ENCODE measurements around the gene KCNJ4.
A peak's percentile ranks its signal among the peaks of the same experiment; 100 is the strongest.

KCNJ4 gene

GRCh38 chr22:38469306-38469781, 14.3 kb upstream of the KCNJ4 start:
- DNase-seq = no peak

DNA sequence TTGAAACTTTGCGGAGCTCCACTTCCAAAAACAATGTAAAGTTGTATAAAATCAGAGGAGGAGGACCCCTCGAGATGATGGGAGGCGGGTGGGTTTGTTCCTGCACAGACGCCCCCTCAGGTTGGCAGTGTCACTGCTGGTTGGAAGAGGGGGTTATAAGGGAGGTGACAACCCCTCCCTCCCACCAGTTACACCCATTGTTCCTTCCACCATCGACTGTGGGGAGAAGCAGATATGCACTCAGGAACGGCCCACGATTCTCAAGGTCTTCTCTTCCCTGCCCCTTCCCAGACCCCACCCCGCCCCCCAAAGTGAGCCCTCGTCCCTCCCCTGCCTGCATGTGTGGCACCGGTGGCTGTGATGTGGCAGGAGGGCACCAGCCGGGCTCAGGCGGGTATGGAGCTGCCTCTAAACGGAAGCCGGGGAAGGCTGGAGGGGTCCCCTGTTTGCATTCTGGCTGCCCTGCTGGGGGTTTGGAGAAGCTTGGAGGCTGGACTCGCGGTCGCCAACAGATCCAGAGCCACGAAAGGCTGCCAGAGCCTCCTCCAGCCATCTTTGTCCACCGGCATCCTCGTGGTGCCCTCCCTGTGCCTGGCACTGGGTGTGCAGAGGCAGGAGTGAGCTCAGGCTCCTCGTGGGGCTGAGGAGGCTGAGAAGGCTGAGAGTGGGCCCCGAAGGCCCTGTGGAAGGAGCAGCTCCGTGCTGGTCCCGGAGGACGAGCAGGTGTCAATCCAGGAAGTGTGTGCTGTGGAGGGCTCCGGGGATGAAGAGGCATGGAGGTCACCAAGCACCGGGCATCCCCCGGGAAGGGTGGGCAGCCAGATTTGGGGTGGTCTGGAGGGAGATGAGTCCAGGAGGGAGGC, 13.7 kb upstream of the KCNJ4 start:
- no peak for DNase-seq

DNA sequence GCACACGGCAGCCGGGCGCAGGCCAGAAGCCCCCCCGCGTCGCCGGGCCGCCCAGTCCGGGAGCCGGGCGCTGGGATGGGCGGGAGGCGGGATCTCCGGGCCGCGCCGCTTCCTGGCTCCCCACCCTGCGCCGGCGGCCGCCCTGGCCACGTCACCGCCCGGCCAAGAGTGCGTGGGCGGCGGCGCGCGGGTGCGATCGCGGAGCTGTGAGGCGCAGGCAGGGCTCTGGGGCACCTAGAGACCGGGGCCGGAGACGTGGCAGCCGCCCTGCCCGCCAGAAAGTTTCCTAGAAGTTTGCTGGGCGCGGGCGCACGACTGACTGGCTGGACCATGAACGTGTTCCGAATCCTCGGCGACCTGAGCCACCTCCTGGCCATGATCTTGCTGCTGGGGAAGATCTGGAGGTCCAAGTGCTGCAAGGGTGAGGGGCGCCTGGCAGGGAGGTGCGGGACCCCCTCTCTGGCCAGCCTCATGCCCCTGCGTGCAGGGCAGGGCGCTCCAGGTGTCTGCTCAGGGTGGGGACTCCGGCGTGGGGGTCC, 13.0 kb upstream of the KCNJ4 start, which contains the start of gene KDELR3:
Gene KDELR3 (plus strand): TSS at position 193 of the 539 bp plus-strand sequence. CDS start 138 bp downstream, at position 331.
- DNase-seq = no peak

GRCh38 chr22:38467438-38467903, 12.5 kb upstream of the KCNJ4 start:
- no peak for DNase-seq

GRCh38 chr22:38465673-38466490, 10.9 kb upstream of the KCNJ4 start:
- no peak for DNase-seq

DNA sequence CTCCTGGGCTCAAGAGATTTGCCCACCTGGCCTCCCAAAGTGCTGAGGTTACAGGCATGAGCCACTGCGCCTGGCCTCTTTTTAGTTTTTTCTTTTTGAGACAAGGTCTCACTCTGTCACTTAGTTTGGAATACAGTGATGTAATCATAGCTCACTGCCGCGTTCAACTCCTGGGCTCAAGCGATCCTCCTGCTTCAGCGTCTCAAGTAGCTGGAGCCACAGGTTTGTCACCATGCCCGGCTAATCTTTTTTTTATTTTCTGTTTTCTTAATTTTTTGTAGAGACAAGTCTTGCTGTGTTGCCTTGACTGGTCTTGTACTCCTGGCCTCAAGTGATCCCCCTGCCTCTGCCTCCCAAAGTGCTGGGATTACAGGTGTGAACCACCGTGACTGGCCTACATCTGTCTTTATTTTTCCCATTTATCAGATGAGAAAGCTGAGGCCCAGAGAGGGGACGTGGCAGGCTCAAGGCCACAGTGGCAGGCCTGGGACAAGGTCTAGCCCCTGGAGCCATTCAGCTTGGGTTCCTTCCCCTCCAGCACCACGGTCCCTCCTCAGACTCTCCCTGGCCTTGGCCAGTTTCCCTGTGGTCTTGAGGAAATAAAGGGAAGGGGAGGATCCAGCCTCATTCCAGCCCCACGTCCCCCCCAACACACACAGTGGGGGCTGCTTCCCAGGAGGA, 10.1 kb upstream of the KCNJ4 start:
- no peak for DNase-seq

DNA sequence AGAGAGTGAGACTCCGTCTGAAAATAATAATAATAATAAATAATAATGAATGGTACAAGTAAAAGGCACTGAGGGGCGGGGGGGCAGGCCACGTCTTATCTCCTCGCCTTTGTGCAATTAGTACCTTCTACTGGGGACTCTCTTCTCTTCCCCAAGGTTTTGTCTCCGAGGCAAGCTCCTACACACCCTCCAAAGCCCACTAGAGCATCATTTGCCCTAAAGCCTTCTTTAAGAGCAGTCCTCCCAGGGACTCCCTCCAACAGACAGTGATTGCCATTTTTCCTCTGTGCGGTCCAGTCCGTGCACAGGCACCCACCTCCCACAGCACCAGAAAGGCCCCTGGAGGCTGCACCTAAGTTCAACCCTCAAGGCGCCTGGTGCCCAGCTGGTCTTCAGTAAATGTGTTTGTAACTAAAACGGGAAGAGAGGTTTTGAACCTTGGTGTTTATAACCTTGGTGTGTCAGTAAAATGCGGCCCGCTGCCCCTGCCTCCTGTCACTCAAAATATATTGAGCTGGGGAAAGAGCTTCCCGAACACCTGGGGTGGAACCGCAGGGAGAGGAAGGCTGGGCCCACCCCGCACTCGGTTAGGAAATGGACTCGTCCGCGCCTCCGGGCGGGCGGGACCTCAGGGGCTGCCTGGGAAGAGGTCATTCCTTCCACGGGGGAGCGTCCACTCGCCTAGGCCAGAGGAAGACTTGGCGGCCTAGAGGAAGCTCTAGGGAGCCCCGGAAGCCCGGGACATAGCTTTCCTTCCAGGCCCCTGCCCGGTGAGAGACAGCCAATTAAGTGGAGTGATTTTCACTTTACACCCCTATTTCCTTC, 8.2 kb upstream of the KCNJ4 start:
- DNase-seq = no peak

DNA sequence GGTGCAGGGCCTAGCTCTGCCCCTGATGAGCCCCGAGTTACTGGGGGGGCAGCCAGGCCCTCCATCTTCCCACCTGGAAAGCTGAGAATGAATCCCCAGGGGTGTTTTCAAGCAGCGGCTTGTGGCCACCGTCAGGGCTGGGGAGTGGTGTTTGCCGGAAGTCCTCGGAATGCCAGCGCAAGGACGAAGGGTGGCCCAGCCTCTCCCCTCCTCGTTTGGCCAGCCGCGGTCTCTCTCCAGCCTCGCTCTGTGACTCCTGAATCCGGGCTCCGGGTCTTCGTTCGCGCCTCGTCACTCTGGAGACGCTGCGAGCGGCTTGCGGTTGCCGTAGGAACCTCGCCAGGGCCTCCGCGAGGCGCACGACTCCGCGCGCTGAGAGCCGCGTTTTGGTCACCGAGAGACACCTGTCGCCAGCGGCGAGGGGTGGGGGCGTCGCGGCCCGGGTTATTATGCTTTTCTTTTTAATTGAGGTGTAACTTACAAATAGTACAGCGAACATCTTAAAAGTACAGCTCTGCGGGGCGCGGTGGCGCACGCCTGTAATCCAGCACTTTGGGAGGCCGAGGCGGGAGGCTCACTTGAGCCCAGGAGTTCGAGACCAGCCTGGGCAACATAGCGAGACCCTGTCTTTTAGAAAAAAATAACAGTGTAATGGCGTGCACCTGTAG, 6.5 kb upstream of the KCNJ4 start:
- DNase-seq = peak; percentile 50

DNA sequence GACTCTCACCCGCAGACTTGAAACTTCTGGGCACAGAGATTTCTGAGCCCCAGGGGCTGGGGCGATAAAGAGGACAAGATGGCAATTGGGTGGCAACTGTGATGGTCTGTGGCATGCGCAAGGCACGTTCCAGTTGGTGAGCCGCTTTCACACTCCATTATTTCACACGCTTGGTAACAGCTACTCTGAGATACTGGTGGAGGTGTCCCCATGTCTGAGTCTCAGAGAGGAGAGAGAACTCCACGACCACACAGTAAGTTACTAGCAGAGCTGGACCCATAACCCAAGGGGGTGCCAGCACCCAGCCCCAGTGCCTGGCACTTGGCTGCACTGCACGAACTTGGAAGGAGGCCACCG, 6.0 kb upstream of the KCNJ4 start:
- no peak for DNase-seq

DNA sequence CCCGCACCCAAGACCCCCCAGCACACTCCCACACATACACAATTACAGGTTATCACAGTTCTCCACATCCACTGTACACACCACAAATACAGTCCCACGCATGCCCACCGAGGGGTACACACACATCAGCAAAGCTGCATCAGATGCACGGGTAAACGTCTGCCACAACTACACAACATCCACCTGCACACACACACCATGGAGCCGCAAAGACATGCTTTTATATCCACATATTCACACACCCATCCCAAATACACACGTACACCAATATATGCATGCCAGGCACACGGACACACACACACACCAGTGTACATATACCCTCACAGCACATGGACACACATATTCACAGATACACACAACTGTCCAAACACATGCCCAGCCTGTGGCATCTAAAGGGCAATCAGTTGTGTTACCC, 5.4 kb upstream of the KCNJ4 start:
- no peak for DNase-seq

- DNase-seq = no peak
Measured at GRCh38 chr22:38456841-38457699, 2.1 kb upstream of the KCNJ4 start.

GRCh38 chr22:38456272-38456835, 1.4 kb upstream of the KCNJ4 start:
- no peak for DNase-seq

DNA sequence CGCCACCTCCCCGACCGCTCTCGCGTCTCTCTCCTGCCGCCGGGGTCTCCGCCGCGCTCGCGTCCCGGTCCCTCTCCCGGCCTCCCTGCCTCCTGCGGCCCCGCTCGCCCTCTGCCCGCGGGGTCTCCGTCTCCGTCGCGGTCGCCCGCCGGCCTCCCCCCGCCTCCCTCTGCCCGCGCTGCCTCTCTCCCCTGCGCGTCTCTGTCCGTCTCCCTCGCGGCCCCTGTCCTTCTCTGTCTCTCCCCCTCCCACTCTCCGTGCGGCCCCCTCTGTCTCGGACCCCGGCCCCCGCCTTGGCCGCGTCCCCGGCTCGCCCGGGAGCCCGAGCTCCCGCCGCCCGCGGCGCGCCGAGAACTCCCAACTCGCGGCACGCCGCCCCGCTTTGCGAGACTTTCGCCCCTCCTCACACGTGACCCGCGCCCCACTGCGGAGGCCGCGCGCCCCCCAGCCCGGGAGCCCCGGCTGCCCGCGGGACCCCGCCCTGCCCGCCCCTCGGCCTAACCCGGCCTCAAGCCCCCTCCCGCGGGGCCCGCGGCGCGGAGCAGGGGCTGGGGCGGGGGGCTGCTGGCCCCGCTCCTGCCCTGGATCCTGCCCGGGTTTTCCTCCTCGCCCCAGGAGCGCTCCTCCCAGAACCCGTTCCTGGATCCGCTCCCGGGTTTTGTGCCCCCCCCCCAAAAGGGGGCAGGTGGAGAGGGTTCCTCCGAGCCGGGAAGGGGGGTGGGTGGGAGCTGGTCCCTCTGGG, 702 bp upstream of the KCNJ4 start:
- DNase-seq = no peak

- no peak for DNase-seq
Measured at GRCh38 chr22:38454353-38455075, 485 bp downstream of the KCNJ4 start.

DNA sequence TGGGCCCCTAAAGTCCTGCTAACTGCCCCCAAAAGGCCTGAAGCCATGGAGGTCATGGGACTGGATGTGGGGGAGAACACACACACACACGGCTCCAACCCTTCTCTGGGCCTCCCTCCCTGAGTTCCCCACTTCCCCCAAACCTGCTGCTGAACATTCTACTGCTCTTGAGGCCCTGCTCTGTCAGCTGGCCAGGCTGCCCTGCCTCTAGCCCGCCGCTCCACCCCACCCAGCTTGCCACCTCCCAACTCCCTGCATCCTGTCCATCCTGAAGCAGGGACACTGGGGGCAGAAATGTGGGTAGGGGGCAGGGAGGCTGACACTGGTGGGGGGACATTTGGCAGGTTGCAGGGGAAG, 1.0 kb downstream of the KCNJ4 start:
- no peak for DNase-seq

DNA sequence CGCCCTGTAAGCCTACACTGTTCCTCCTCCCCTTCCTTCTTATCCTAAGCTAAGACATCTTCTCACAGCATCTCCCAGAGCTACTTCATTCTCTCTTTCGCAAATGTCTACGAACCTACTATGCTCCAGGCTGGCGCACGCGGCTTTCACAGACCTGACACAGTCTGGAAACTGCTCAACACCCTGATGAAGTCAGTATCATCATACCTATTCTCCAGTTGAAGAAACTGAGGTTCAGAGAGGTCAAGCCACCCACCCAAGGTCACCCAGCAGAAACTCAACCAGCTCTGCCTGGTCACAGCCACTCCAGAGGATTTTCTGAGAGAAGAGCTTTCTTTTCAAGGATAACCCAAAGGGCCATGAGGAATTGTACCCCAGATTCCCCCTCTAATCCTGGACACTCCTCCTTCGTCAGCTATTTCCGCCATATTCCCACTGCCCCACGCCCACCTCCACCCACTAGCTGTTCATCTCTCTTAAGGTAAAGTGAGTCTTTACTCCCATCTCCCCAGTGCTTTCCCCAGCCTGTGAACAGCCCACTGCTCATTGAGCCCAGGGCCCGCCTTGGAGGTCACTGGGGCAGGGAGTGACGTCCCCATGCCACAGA, 1.8 kb downstream of the KCNJ4 start:
- no peak for DNase-seq

- no peak for DNase-seq
Measured at GRCh38 chr22:38452373-38453065, 2.5 kb downstream of the KCNJ4 start.

DNA sequence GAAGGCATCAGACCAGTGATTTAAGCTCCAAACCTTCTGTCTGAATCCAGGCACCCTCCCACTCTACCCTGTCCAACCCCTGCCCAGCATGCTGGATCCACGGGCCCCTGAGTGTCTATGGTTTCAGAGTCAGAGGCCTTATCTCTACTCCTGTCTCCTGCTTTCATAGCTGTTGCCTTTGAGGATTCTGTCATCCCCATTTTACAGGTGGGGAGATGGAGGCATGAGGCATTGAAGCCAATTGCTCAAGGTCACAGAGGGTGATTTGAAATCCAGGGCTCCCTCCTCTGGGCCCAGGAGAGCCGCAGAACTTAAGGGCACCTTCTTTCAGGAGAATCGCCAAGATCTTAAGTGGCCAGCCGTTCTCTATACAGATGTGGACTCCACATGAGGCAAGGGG, 3.1 kb downstream of the KCNJ4 start:
- DNase-seq = no peak
